Lung (tissue), 12 donors: ENCODE results near the gene SLC30A5. TPM values are rescaled to one million over a fixed set of nuclear protein-coding genes. Genes with fewer than 3 reads are reported as not detected.
"Not testable (repeated sequence)": the region's sequence is repeated elsewhere in the genome, so short reads cannot be mapped to it uniquely, and the experiment has no call there.

Source experiments
- ATAC-seq: fragments of 200-7000 bp; cut with Tn5 transposase; one replicate; pipeline ENCODE4 v1.9.1; 2020; ENCODE audit warnings: moderate number of reproducible peaks; ENCODE audit not compliant: insufficient read depth, low FRiP score
- DNase-seq, 3 donors: peaks; one replicate each; pipeline ENCODE4 v3.0.0-alpha.2; 2013 to 2017
- H3K27ac ChIP-seq, 2 donors: one replicate each; pipeline ENCODE4 v1.5.1; 2013; ENCODE audit warnings: mild to moderate bottlenecking in 2 of 2, moderate library complexity in 2 of 2, control low read depth in 1 of 2, inconsistent platforms in 1 of 2, low read depth in 1 of 2, low read length in 1 of 2
- H3K27me3 ChIP-seq, 3 donors: one replicate each; pipeline ENCODE4 v1.5.1; 2013; ENCODE audit warnings: low read length in 2 of 3; ENCODE audit not compliant: control insufficient read depth in 3 of 3, insufficient read depth in 3 of 3
- H3K36me3 ChIP-seq, 4 donors: one replicate each; pipeline ENCODE4 v1.5.1; 2013; ENCODE audit warnings: low read length in 4 of 4, mild to moderate bottlenecking in 1 of 4, moderate library complexity in 1 of 4; ENCODE audit not compliant: control insufficient read depth in 4 of 4, insufficient read depth in 4 of 4
- H3K4me1 ChIP-seq, 5 donors: one replicate each; pipeline ENCODE4 v1.5.1; 2013; ENCODE audit warnings: low read length in 5 of 5, mild to moderate bottlenecking in 2 of 5, moderate library complexity in 1 of 5; ENCODE audit not compliant: control insufficient read depth in 5 of 5, insufficient read depth in 5 of 5
- H3K4me3 ChIP-seq: one replicate; pipeline ENCODE4 v1.5.1; 2013; ENCODE audit warnings: mild to moderate bottlenecking, control low read depth, moderate library complexity
- H3K9ac ChIP-seq, 2 donors: one replicate each; pipeline ENCODE4 v1.5.1; 2013; ENCODE audit warnings: low read length in 2 of 2, control low read depth in 1 of 2; ENCODE audit not compliant: insufficient read depth in 1 of 2
- H3K9me3 ChIP-seq, 4 donors: one replicate each; pipeline ENCODE4 v1.5.1; 2013; ENCODE audit warnings: low read length in 3 of 4, mild to moderate bottlenecking in 1 of 4, moderate library complexity in 1 of 4; ENCODE audit not compliant: control insufficient read depth in 4 of 4, insufficient read depth in 3 of 4
- WGBS, 2 donors: extraction: QIAGEN DNeasy Blood & Tissue Kit; methylation state at CpG; one replicate each; pipeline ENCODE4 v1.1.7; 2013; 5-methylcytosine and 5-hydroxymethylcytosine counted together
- polyA plus RNA-seq, 2 donors: library from polyadenylated mRNA; stranded (reverse); fragments of 200-250 nt; gene quantifications; one replicate each; pipeline ENCODE4 v1.2.1, GENCODE V29; 2013
- total RNA-seq, 2 donors: library from RNA; depleted of rRNA in 1 of 2; stranded (reverse); fragments of >200 nt in 1 of 2; gene quantifications; one replicate each; pipeline ENCODE4 v1.2.1, GENCODE V29; 2014 to 2021
- TF ChIP-seq, protein P1 (sequence below): IDR thresholded peaks from 2 replicates; pipeline ENCODE4 v1.5.1; 2012; ENCODE audit warnings: mild to moderate bottlenecking; ENCODE audit errors: control extremely low read depth, extremely low read depth
- donor health status: control.
- donor health status: control.
- donor health status: Bipolar disorder and iron deficiency.
- donor health status: healthy.
- donor health status: DM: yes; HTN: yes; CAD: no.

The SLC30A5 gene
- total and polyA plus RNA-seq, 4 donors: 28.7 to 52.3 (median 44.3) TPM

DNA sequence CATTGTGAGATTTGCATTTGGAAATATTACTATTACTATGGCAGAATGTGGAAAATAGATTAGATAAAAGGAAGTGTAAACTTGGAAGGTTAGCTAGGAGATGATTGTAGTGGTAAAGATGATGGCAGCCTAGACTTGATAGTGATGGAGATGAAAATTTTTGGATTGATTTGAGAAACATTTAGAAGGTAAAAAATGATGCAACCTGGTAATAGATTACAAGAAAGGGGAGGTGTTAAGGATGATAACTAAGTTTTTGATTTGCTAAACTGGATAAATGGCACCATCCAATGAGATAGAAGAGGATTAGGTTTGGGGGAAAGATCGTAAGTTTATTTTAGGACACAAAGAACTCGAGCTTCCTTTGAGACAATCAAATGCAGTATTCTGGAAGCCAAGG is 8.9 kb upstream of the SLC30A5 start:
- no peak overlapping the region for H3K4me3 ChIP-seq
- 84 to 91% methylated on average over 2 of the region's 2 CpGs for WGBS, 2 donors
- no peak for ATAC-seq

GRCh38 chr5:69086206-69086605 is 7.6 kb upstream of the SLC30A5 start:
- DNase-seq: no peak
- Histone ChIP-seq H3K27me3 (no peaks in the 10 kb centered on the region), H3K9ac (no peak overlapping the region), H3K27ac (no peak overlapping the region), H3K36me3 (no peaks in the 10 kb centered on the region), H3K9me3 (no peaks in the 10 kb centered on the region), H3K4me1 (no peaks in the 10 kb centered on the region), H3K4me3 (no peak overlapping the region)
- TF ChIP-seq, protein P1, sequence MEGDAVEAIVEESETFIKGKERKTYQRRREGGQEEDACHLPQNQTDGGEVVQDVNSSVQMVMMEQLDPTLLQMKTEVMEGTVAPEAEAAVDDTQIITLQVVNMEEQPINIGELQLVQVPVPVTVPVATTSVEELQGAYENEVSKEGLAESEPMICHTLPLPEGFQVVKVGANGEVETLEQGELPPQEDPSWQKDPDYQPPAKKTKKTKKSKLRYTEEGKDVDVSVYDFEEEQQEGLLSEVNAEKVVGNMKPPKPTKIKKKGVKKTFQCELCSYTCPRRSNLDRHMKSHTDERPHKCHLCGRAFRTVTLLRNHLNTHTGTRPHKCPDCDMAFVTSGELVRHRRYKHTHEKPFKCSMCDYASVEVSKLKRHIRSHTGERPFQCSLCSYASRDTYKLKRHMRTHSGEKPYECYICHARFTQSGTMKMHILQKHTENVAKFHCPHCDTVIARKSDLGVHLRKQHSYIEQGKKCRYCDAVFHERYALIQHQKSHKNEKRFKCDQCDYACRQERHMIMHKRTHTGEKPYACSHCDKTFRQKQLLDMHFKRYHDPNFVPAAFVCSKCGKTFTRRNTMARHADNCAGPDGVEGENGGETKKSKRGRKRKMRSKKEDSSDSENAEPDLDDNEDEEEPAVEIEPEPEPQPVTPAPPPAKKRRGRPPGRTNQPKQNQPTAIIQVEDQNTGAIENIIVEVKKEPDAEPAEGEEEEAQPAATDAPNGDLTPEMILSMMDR: no peak
- WGBS, 2 donors: 90 to 93% methylated on average over 5 of the region's 5 CpGs
- no peak for ATAC-seq

More for the DNA sequence above, 8.9 kb upstream of the SLC30A5 start:
- DNase-seq: no peak
- Histone ChIP-seq H3K27ac (no peak overlapping the region), H3K27me3 (no peaks in the 10 kb centered on the region), H3K36me3 (no peaks in the 10 kb centered on the region), H3K9me3 (no peaks in the 10 kb centered on the region), H3K9ac (no peak overlapping the region), H3K4me1 (no peaks in the 10 kb centered on the region)
- TF ChIP-seq, protein P1: no peak

DNA sequence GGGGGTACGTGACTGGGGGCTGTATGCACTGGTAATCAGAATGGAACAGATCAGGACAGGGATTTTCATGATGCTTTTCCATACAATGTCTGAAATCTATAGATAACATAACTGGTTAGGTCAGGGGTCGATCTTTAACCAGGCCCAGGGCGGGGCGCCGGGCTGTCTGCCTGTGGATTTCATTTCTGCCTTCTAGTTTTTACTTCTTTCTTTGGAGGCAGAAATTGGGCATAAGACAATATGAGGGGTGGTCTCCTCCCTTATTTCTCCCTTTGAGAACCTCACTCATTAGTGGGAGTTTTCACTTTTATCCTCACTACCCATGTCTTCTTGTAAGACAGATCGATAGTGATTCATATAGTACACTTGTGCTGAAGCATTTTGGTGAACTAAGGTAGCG is 5.8 kb upstream of the SLC30A5 start:
- not testable (repeated sequence) for DNase-seq, H3K27me3 ChIP-seq, H3K4me1 ChIP-seq, H3K27ac ChIP-seq, H3K36me3 ChIP-seq, H3K9me3 ChIP-seq, H3K4me3 ChIP-seq, ATAC-seq, H3K9ac ChIP-seq
- 80 to 82% methylated on average over 7 of the region's 7 CpGs for WGBS, 2 donors

DNA sequence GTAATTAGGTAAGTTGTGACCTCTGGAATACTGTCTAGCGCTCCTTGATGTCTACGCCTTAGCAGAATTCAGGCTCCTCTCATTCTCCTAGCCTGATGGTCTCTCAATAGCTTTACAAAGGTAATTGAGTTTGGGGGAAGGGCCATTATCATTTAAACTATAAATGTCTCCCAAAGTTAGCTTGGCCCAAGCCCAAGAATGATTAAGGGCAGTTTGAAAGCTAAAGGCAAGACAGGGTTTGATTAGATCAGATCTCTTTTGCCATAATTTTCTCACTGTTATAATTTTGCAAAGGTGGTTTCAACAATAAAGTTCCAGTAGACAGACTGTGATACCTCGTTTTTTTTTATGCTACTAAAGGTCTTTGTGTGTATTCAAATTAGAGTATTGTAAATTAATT is 3.7 kb upstream of the SLC30A5 start:
- DNase-seq (no peak), ATAC-seq (no peak)
- H3K9me3 ChIP-seq: no peaks in the 10 kb centered on the region
- no peak overlapping the region for H3K27ac ChIP-seq
- whole genome bisulfite sequencing, 2 donors: 83 to 91% methylated on average over 3 of the region's 3 CpGs
- H3K4me3 ChIP-seq: no peak overlapping the region
- H3K9ac ChIP-seq: no peak overlapping the region
- TF ChIP-seq, protein P1: no peak
- H3K36me3 ChIP-seq: no peaks in the 10 kb centered on the region
- peaks cover 0 to 6% (median 0%) of the 10 kb centered on the region in 5 donors for H3K4me1 ChIP-seq
- H3K27me3 ChIP-seq: no peaks in the 10 kb centered on the region
